Mesenchymal stem cell (in vitro differentiated cells and primary cell): ENCODE results near the gene CACFD1.

Experiments used
- DNase-seq: peaks from one replicate; pipeline ENCODE4 v3.0.0-alpha.2; 2013
- H2AFZ ChIP-seq: one replicate; pipeline ENCODE4 v1.6.1; 2013; ENCODE audit warnings: low read depth, mild to moderate bottlenecking, control low read depth, inconsistent platforms, low read length, moderate library complexity
- H2AK5ac ChIP-seq: 2 replicates; pipeline ENCODE4 v1.6.1; 2013; ENCODE audit warnings: low read length, moderate library complexity, mild to moderate bottlenecking, inconsistent platforms; ENCODE audit not compliant: severe bottlenecking
- H2BK120ac ChIP-seq: one replicate; pipeline ENCODE4 v1.6.1; 2013; ENCODE audit warnings: low read depth, mild to moderate bottlenecking, inconsistent platforms, low read length, moderate library complexity
- H2BK12ac ChIP-seq, 2 experiments: one replicate each; pipeline ENCODE4 v1.6.1; 2013; ENCODE audit warnings: inconsistent platforms in 2 of 2, low read length in 2 of 2, mild to moderate bottlenecking in 2 of 2, moderate library complexity in 2 of 2, control low read depth in 1 of 2
- H2BK15ac ChIP-seq: one replicate; pipeline ENCODE4 v1.6.1; 2013; ENCODE audit warnings: mild to moderate bottlenecking, low read depth, inconsistent platforms; ENCODE audit not compliant: poor library complexity, severe bottlenecking
- H2BK5ac ChIP-seq: 2 replicates; pipeline ENCODE4 v1.6.1; 2013; ENCODE audit warnings: low read depth, mild to moderate bottlenecking, low read length, control low read depth, inconsistent platforms; ENCODE audit not compliant: poor library complexity, severe bottlenecking
- H3K14ac ChIP-seq, 2 experiments: one replicate each; pipeline ENCODE4 v1.6.1; 2013; ENCODE audit warnings: inconsistent platforms in 2 of 2, low read length in 2 of 2, control low read depth in 1 of 2, mild to moderate bottlenecking in 1 of 2, moderate library complexity in 1 of 2
- H3K18ac ChIP-seq, 2 experiments: one replicate each; pipeline ENCODE4 v1.6.1; 2013; ENCODE audit warnings: inconsistent platforms in 2 of 2, low read length in 2 of 2, control low read depth in 1 of 2, low read depth in 1 of 2, mild to moderate bottlenecking in 1 of 2
- H3K23ac ChIP-seq, 2 experiments: one replicate each; pipeline ENCODE4 v1.6.1; 2013; ENCODE audit warnings: inconsistent platforms in 2 of 2, low read length in 2 of 2, mild to moderate bottlenecking in 2 of 2, moderate library complexity in 2 of 2, control low read depth in 1 of 2
- H3K27ac ChIP-seq: 2 replicates; pipeline ENCODE4 v1.5.1; 2013; ENCODE audit warnings: mild to moderate bottlenecking, moderate library complexity, low read length, control low read depth, inconsistent platforms; ENCODE audit not compliant: poor library complexity, severe bottlenecking
- H3K27me3 ChIP-seq, 2 experiments: 2 replicates each; pipeline versions ENCODE4 v1.6.1 to v1.7.0; 2013; ENCODE audit warnings: low read length in 2 of 2, mild to moderate bottlenecking in 2 of 2, moderate library complexity in 2 of 2, control low read depth in 1 of 2, inconsistent platforms in 1 of 2; ENCODE audit not compliant: control insufficient read depth in 1 of 2, insufficient read depth in 1 of 2
- H3K36me3 ChIP-seq, 2 experiments: 2 replicates each; pipeline versions ENCODE4 v1.6.1 to v1.7.0; 2013; ENCODE audit warnings: low read length in 2 of 2, control low read depth in 1 of 2, inconsistent platforms in 1 of 2, low read depth in 1 of 2, mild to moderate bottlenecking in 1 of 2; ENCODE audit not compliant: insufficient read depth in 2 of 2, control insufficient read depth in 1 of 2
- H3K4ac ChIP-seq, 2 experiments: one replicate each; pipeline ENCODE4 v1.6.1; 2013; ENCODE audit warnings: inconsistent platforms in 2 of 2, low read length in 2 of 2, mild to moderate bottlenecking in 2 of 2, moderate library complexity in 2 of 2, control low read depth in 1 of 2, low read depth in 1 of 2
- H3K4me1 ChIP-seq: 2 replicates; pipeline ENCODE4 v1.6.1; 2013; ENCODE audit warnings: low read depth, low read length, control low read depth; ENCODE audit not compliant: control insufficient read depth, insufficient read depth
- H3K4me2 ChIP-seq: 2 replicates; pipeline ENCODE4 v1.6.1; 2013; ENCODE audit warnings: low read length, mild to moderate bottlenecking, inconsistent platforms; ENCODE audit not compliant: poor library complexity, severe bottlenecking
- H3K4me3 ChIP-seq, 2 experiments: 2 replicates each; pipeline versions ENCODE4 v1.5.1 to v1.7.0; 2013; ENCODE audit warnings: low read length in 2 of 2, mild to moderate bottlenecking in 2 of 2, control low read depth in 1 of 2, low read depth in 1 of 2; ENCODE audit not compliant: insufficient read depth in 1 of 2
- H3K79me1 ChIP-seq: replicated peaks from 2 replicates; pipeline ENCODE4 v1.6.1; 2013; ENCODE audit warnings: mild to moderate bottlenecking, control low read depth, low read length, inconsistent platforms; ENCODE audit not compliant: poor library complexity, severe bottlenecking
- H3K9ac ChIP-seq: 2 replicates; pipeline ENCODE4 v1.7.0; 2013; ENCODE audit warnings: mild to moderate bottlenecking, low read length, moderate library complexity
- H3K9me3 ChIP-seq: 2 replicates; pipeline ENCODE4 v1.7.0; 2013; ENCODE audit warnings: mild to moderate bottlenecking, low read length; ENCODE audit not compliant: control insufficient read depth
- H4K8ac ChIP-seq: one replicate; pipeline ENCODE4 v1.6.1; 2013; ENCODE audit warnings: inconsistent platforms, mild to moderate bottlenecking, low read length, moderate library complexity
- H4K91ac ChIP-seq: one replicate; pipeline ENCODE4 v1.6.1; 2013; ENCODE audit warnings: mild to moderate bottlenecking, low read length, inconsistent platforms
- WGBS: methylation state at CpG from one replicate; pipeline ENCODE4 v1.1.7; 2013; ENCODE audit warnings: mixed read lengths; 5-methylcytosine and 5-hydroxymethylcytosine counted together

Gene CACFD1

DNA sequence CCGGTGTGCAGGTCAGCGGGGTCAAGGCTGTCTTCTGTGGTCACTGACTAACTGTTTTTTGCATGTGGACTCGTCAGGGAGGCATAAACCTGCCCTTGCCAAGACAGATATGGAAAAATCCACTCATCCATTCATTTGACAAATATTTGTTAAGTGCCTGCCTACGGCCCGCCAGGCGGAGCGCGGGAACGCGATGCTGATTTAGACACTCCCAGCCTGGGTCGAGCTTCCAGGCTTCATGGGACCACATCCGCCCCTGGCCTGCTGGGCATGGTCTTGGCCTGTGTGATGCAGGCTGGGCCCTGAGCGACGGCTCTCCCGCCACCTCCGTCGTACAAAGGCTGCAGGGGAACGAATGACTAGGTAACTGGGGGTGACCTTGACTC, 46.9 kb downstream of the CACFD1 start:
- Histone ChIP-seq H2BK12ac (no peak overlapping the region), H3K4ac (no peak overlapping the region), H4K91ac (no peak overlapping the region), H3K9me3 (peaks cover 13% of the 10 kb centered on the region), H2BK15ac (no peak overlapping the region), H2BK120ac (no peak overlapping the region), H3K4me3 (no peak overlapping the region), H2AK5ac (no peak overlapping the region), H4K8ac (peak overlapping the region; percentile 1), H2BK5ac (no peak overlapping the region), H3K18ac (peak overlapping the region in 1 of 2 experiments; percentile 51), H3K79me1 (no peaks in the 10 kb centered on the region), H3K27me3 (peaks cover 5 to 14% of the 10 kb centered on the region in 2 experiments), H3K36me3 (no peaks in the 10 kb centered on the region), H3K14ac (peak overlapping the region in 1 of 2 experiments; percentile 19), H3K27ac (no peak overlapping the region), H3K4me1 (peaks cover 37% of the 10 kb centered on the region), H3K4me2 (no peak overlapping the region), H2AFZ (no peak overlapping the region), H3K9ac (peak overlapping the region; percentile 62), H3K23ac (no peak overlapping the region)
- DNase-seq: peak; percentile 92
- WGBS: 36% methylated on average over 18 of the region's 18 CpGs

DNA sequence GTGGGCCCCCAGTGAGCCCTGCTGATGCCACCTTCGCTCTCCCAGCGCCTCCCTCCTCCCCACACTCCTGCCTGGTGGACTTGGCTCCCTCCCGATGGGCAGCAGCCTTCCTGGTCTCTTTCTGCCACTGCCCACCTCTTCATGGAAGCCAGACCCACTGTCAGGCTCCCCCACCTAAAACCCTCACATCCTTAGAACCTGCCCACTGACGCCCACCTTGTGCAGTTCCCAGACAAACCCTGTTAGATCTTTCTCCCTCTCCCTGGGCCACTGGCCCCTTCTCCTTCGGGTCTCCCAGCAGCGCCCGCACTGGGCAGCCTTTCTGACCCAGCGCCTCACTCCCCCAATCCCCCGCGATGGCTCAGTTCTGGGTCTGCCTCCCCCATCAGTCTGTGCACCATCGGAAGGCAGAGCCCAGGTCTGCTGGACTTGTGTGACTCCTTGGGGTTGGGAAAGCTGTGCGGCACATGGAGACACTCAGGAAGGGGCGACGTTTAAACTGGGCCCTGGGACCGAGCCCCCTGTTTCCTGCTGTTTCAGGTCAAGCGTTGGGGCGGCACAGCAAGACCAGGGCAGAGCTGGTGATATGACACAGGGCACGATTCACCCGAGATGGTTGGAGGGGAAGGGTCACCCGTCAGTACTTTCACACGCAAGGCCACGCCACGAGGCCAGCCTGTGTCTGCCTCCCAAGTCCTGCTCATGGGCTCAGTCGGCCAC, 47.6 kb downstream of the CACFD1 start:
- peak overlapping the region; percentile 62 for H3K9ac ChIP-seq
- no peak overlapping the region for H3K27ac ChIP-seq
- H3K23ac ChIP-seq: peak overlapping the region in 1 of 2 experiments; percentile 42
- H3K27me3 ChIP-seq: peaks cover 3 to 14% of the 10 kb centered on the region in 2 experiments
- H3K4me3 ChIP-seq: no peak overlapping the region
- DNase-seq: no peak
- no peaks in the 10 kb centered on the region for H3K79me1 ChIP-seq
- peaks cover 5% of the 10 kb centered on the region for H3K9me3 ChIP-seq
- peak overlapping the region; percentile 44 for H4K91ac ChIP-seq
- no peak overlapping the region for H2BK5ac ChIP-seq
- 96% methylated on average over 24 of the region's 24 CpGs for WGBS
- peak overlapping the region; percentile 13 for H2AK5ac ChIP-seq
- H3K4me2 ChIP-seq: no peak overlapping the region
- peak overlapping the region; percentile 1 for H4K8ac ChIP-seq
- peak overlapping the region; percentile 16 for H2BK15ac ChIP-seq
- H3K36me3 ChIP-seq: no peaks in the 10 kb centered on the region
- peak overlapping the region in 1 of 2 experiments; percentile 37 for H3K4ac ChIP-seq
- H3K4me1 ChIP-seq: peaks cover 38% of the 10 kb centered on the region
- peak overlapping the region; percentile 35 to 49 for H2BK12ac ChIP-seq
- H2AFZ ChIP-seq: no peak overlapping the region
- H3K18ac ChIP-seq: peak overlapping the region; percentile 29 to 38
- H3K14ac ChIP-seq: peak overlapping the region in 1 of 2 experiments; percentile 95
- no peak overlapping the region for H2BK120ac ChIP-seq

DNA sequence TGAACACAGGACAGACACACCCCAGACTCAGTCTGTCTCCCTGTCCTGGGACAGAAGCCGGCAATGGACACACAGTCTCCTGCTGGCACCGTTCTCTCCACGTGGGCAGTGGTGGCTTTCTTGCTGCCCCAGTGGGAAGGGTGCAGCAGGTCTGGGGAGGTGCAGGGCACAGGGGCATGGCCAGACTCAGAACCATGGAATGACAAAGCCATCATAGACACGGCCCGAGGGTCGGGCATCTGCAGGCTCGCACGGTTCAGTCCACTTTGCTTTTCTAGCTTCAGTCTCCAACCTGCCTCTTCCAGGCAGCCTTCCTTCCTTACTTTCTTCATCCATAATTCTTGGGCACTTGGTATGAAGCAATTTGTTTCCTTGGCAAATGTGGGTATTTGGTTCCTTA, 48.3 kb downstream of the CACFD1 start:
- 97% methylated on average over 4 of the region's 8 CpGs for WGBS
- H4K91ac ChIP-seq: peak overlapping the region; percentile 44

More for the DNA sequence above, 48.3 kb downstream of the CACFD1 start:
- H3K4me2 ChIP-seq: no peak overlapping the region
- no peaks in the 10 kb centered on the region for H3K79me1 ChIP-seq
- H3K9ac ChIP-seq: no peak overlapping the region
- H3K27me3 ChIP-seq: peaks cover 0 to 17% of the 10 kb centered on the region in 2 experiments
- H4K8ac ChIP-seq: no peak overlapping the region
- no peak for DNase-seq
- peak overlapping the region in 1 of 2 experiments; percentile 42 for H3K23ac ChIP-seq
- H3K4ac ChIP-seq: peak overlapping the region in 1 of 2 experiments; percentile 37
- H3K27ac ChIP-seq: no peak overlapping the region
- no peaks in the 10 kb centered on the region for H3K36me3 ChIP-seq
- peak overlapping the region in 1 of 2 experiments; percentile 29 for H2BK12ac ChIP-seq
- H3K14ac ChIP-seq: peak overlapping the region in 1 of 2 experiments; percentile 95
- H2AK5ac ChIP-seq: peak overlapping the region; percentile 13
- peak overlapping the region; percentile 24 to 38 for H3K18ac ChIP-seq
- H2BK15ac ChIP-seq: no peak overlapping the region
- H2AFZ ChIP-seq: no peak overlapping the region
- peaks cover 39% of the 10 kb centered on the region for H3K4me1 ChIP-seq
- no peak overlapping the region for H3K4me3 ChIP-seq
- no peak overlapping the region for H2BK5ac ChIP-seq
- H2BK120ac ChIP-seq: no peak overlapping the region
- H3K9me3 ChIP-seq: no peaks in the 10 kb centered on the region
